ENCODE data around the gene OSTN. TPM values are rescaled to one million over a fixed set of nuclear protein-coding genes. Genes with fewer than 3 reads are reported as not detected.

OSTN gene
- total RNA-seq, 1 experiment from 2014 or later = not detected

- Histone ChIP-seq H3K4me3 (ENCODE audit: low read depth in 2 of 2, low read length in 2 of 2) (no peak overlapping the region), H3K4me1 (ENCODE audit: control insufficient read depth, insufficient read depth, low read length) (peaks cover 4% of the 10 kb centered on the region; the same call in 1 of the 2 replicates), H3K27ac (ENCODE audit: low read length) (no peak overlapping the region), H3K27me3 (ENCODE audit: control insufficient read depth, insufficient read depth, low read length) (no peaks in the 10 kb centered on the region), H3K36me3 (ENCODE audit: control insufficient read depth, insufficient read depth, low read length) (no peaks in the 10 kb centered on the region), H3K9me3 (ENCODE audit: control insufficient read depth, insufficient read depth, low read depth, low read length) (no peaks in the 10 kb centered on the region)
- intact Hi-C loops (cut with micrococcal nuclease; ENCODE audit: unreplicated experiment) (no loop called here), in situ Hi-C loops (cut with HindIII; ENCODE audit: low pct_unique_long_range_greater_than_20kb, low sequenced_read_pairs) (no loop called here)
- DNase-seq (ENCODE audit: low read depth, low spot score) (no peak), ATAC-seq (no peak)
- POLR2A ChIA-PET = interaction anchor here (0.7 kb wide), 1 partner anchor 1503 kb away, joined by 5 read pairs; no protein-coding TSS in a partner anchor
- CTCF ChIA-PET = no interaction called here
- BruUV-seq (replicated peaks) = no TSS peak
- TF ChIP-seq, protein P1, sequence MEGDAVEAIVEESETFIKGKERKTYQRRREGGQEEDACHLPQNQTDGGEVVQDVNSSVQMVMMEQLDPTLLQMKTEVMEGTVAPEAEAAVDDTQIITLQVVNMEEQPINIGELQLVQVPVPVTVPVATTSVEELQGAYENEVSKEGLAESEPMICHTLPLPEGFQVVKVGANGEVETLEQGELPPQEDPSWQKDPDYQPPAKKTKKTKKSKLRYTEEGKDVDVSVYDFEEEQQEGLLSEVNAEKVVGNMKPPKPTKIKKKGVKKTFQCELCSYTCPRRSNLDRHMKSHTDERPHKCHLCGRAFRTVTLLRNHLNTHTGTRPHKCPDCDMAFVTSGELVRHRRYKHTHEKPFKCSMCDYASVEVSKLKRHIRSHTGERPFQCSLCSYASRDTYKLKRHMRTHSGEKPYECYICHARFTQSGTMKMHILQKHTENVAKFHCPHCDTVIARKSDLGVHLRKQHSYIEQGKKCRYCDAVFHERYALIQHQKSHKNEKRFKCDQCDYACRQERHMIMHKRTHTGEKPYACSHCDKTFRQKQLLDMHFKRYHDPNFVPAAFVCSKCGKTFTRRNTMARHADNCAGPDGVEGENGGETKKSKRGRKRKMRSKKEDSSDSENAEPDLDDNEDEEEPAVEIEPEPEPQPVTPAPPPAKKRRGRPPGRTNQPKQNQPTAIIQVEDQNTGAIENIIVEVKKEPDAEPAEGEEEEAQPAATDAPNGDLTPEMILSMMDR (IDR thresholded peaks at IDR 0.05) = no peak
- TF ChIP-seq TCF7L2 (IDR thresholded peaks at IDR 0.05; ENCODE audit: low read depth, low read length) = no peak
- no peak for TF ChIP-seq SIN3A (IDR thresholded peaks at IDR 0.05; ENCODE audit: borderline replicate concordance, insufficient read depth, low read depth, low read length)
- TF ChIP-seq, protein P2, sequence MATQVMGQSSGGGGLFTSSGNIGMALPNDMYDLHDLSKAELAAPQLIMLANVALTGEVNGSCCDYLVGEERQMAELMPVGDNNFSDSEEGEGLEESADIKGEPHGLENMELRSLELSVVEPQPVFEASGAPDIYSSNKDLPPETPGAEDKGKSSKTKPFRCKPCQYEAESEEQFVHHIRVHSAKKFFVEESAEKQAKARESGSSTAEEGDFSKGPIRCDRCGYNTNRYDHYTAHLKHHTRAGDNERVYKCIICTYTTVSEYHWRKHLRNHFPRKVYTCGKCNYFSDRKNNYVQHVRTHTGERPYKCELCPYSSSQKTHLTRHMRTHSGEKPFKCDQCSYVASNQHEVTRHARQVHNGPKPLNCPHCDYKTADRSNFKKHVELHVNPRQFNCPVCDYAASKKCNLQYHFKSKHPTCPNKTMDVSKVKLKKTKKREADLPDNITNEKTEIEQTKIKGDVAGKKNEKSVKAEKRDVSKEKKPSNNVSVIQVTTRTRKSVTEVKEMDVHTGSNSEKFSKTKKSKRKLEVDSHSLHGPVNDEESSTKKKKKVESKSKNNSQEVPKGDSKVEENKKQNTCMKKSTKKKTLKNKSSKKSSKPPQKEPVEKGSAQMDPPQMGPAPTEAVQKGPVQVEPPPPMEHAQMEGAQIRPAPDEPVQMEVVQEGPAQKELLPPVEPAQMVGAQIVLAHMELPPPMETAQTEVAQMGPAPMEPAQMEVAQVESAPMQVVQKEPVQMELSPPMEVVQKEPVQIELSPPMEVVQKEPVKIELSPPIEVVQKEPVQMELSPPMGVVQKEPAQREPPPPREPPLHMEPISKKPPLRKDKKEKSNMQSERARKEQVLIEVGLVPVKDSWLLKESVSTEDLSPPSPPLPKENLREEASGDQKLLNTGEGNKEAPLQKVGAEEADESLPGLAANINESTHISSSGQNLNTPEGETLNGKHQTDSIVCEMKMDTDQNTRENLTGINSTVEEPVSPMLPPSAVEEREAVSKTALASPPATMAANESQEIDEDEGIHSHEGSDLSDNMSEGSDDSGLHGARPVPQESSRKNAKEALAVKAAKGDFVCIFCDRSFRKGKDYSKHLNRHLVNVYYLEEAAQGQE (IDR thresholded peaks at IDR 0.05; ENCODE audit: insufficient read depth in 1 of 2, low read depth in 2 of 2, low read length in 1 of 2) = no peak
- no peak for TF ChIP-seq POLR2AphosphoS5 (IDR thresholded peaks at IDR 0.05; ENCODE audit: low read depth, low read length)
Observed at GRCh38 chr3:191256405-191256804, 57.4 kb downstream of the OSTN start.

DNA sequence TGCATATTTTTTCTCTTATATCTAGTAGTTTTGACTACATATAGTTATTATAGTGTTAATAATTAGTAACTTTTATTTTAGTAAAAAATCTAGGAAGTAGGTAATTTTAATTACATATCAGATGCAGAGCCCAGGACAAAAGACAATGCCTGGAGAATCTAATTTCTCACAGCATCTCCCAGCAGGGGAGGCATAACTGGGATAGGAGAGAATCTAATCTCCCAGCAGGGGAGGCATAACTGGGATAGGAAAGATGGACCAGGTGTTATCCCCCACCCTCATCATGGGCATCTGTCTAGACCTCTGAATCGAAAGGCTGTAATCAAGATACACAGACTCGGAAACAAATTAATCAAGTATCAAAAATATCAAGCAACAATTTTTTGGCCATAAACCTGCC lies 58.2 kb downstream of the OSTN start:
- POLR2A ChIA-PET = no interaction called here
- intact Hi-C loops (cut with micrococcal nuclease; ENCODE audit: unreplicated experiment) (no loop called here), in situ Hi-C loops (cut with HindIII; ENCODE audit: low pct_unique_long_range_greater_than_20kb, low sequenced_read_pairs) (no loop called here)
- no peak for TF ChIP-seq POLR2AphosphoS5 (IDR thresholded peaks at IDR 0.05; ENCODE audit: low read depth, low read length)
- no peak for TF ChIP-seq TCF7L2 (IDR thresholded peaks at IDR 0.05; ENCODE audit: low read depth, low read length)
- TF ChIP-seq, protein P1 (IDR thresholded peaks at IDR 0.05) = no peak
- TF ChIP-seq, protein P2 (IDR thresholded peaks at IDR 0.05; ENCODE audit: insufficient read depth in 1 of 2, low read depth in 2 of 2, low read length in 1 of 2) = no peak
- no peak for TF ChIP-seq SIN3A (IDR thresholded peaks at IDR 0.05; ENCODE audit: borderline replicate concordance, insufficient read depth, low read depth, low read length)
- H3K36me3 ChIP-seq (ENCODE audit: control insufficient read depth, insufficient read depth, low read length) = no peaks in the 10 kb centered on the region
- no peak overlapping the region for H3K4me3 ChIP-seq (ENCODE audit: low read depth in 2 of 2, low read length in 2 of 2)
- H3K27ac ChIP-seq (ENCODE audit: low read length) = no peak overlapping the region
- ATAC-seq (no peak), DNase-seq (ENCODE audit: low read depth, low spot score) (no peak)
- H3K27me3 ChIP-seq (ENCODE audit: control insufficient read depth, insufficient read depth, low read length) = no peaks in the 10 kb centered on the region
- peaks cover 4% of the 10 kb centered on the region; the same call in 1 of the 2 replicates for H3K4me1 ChIP-seq (ENCODE audit: control insufficient read depth, insufficient read depth, low read length)
- BruUV-seq (replicated peaks) = no TSS peak
- CTCF ChIA-PET = no interaction called here
- H3K9me3 ChIP-seq (ENCODE audit: control insufficient read depth, insufficient read depth, low read depth, low read length) = no peaks in the 10 kb centered on the region
